Glutamatergic neuron (in vitro differentiated cells): ENCODE measurements around the gene USP13. TPM values are rescaled to one million over a fixed set of nuclear protein-coding genes. Genes with fewer than 3 reads are reported as not detected.

ENCODE experiments used
- DNase-seq: peaks from one replicate; pipeline ENCODE4 v3.0.0; 2022
- H3K27ac Mint-ChIP-seq: one replicate; pipeline ENCODE4 v1.8.0; 2020; ENCODE audit warnings: mild to moderate bottlenecking, mixed read lengths, inconsistent platforms; ENCODE audit not compliant: unreplicated experiment
- H3K27me3 Mint-ChIP-seq: one replicate; pipeline ENCODE4 v1.8.0; 2020; ENCODE audit warnings: mild to moderate bottlenecking, moderate library complexity, mixed read lengths, inconsistent platforms; ENCODE audit not compliant: unreplicated experiment
- H3K36me3 Mint-ChIP-seq: one replicate; pipeline ENCODE4 v1.8.0; 2020; ENCODE audit warnings: mild to moderate bottlenecking, mixed read lengths, inconsistent platforms; ENCODE audit not compliant: unreplicated experiment
- H3K4me1 Mint-ChIP-seq: one replicate; pipeline ENCODE4 v1.8.0; 2020; ENCODE audit warnings: mild to moderate bottlenecking, low read depth, mixed read lengths, inconsistent platforms; ENCODE audit not compliant: unreplicated experiment
- H3K4me3 Mint-ChIP-seq: one replicate; pipeline ENCODE4 v1.8.0; 2020; ENCODE audit warnings: mild to moderate bottlenecking, mixed read lengths, inconsistent platforms; ENCODE audit not compliant: unreplicated experiment
- H3K9me3 Mint-ChIP-seq: one replicate; pipeline ENCODE4 v1.8.0; 2020; ENCODE audit warnings: mild to moderate bottlenecking, moderate library complexity, mixed read lengths, inconsistent platforms; ENCODE audit not compliant: unreplicated experiment
- total RNA-seq: library from RNA; stranded (reverse); fragmentation: NEBNext Ultra II Directional; extraction: Animal tissue kit (Norgen Biotek cat#: 25700); gene quantifications from one replicate; pipeline ENCODE4 v1.2.1, GENCODE V29; 2021; ENCODE audit not compliant: unreplicated experiment
- TF ChIP-seq, protein P1 (sequence below): fragments of 200-600 bp; sonication (generic); IDR thresholded peaks from one replicate; pipeline ENCODE4 v1.5.0; 2021; ENCODE audit not compliant: partially characterized antibody, unreplicated experiment

USP13 gene
- total RNA-seq, 1 donor from 2014 or later, result 28.5 TPM

DNA sequence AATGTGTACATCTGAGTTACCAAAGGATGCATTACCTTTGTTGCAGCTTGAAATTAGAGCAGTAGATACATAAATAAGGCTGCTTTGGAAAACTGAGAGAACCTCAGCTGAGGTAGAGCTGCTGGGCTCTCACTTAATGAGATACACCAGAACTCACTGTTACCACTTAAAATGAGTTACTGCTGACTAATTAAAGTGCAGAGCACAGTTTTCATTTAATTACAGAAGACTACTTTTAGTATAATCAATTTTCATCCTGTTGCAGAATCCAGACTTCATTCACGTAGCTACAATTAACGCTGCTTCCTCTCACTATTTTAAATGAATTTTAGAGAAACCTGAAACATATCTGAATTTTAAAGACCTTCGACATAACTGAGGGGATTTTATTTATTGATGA, 169.5 kb downstream of the USP13 start:
- Mint-ChIP-seq H3K4me1 (peaks cover 11% of the 10 kb centered on the region), H3K36me3 (no peaks in the 10 kb centered on the region)

DNA sequence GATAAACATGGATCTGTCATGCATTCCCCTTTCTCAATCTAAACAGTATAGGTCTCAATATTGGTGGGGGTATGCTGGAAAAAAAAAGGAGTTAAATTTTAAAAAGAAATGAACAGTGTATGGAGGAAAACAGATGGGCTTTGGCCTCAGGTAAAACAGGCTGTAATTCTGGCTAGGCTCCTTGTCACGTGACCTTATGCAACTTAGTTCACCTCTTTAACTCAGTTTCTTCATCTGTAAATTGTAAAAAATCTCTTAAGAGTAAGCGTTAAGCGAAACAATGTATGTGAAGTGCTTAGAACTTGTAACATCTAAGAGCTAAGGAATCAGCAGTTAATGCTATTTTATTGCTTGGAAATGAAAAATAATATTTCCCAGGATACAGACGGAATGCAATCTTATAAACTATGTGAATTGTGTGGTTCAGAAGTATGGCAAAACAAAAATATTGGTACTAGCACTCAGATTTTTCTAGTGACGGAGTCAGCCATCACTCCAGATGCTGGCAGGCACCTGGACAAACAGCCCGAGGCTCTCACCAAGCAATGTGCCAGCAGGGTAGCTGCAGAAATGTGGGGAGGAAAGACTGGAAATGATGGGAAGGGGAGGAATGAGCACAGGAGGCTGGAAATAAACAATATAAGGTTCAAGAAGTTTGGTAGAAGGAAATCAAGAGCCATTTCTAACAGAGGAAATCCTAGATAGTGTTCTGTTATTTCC, 172.8 kb downstream of the USP13 start:
- no peaks in the 10 kb centered on the region for H3K36me3 Mint-ChIP-seq
- TF ChIP-seq, protein P1, sequence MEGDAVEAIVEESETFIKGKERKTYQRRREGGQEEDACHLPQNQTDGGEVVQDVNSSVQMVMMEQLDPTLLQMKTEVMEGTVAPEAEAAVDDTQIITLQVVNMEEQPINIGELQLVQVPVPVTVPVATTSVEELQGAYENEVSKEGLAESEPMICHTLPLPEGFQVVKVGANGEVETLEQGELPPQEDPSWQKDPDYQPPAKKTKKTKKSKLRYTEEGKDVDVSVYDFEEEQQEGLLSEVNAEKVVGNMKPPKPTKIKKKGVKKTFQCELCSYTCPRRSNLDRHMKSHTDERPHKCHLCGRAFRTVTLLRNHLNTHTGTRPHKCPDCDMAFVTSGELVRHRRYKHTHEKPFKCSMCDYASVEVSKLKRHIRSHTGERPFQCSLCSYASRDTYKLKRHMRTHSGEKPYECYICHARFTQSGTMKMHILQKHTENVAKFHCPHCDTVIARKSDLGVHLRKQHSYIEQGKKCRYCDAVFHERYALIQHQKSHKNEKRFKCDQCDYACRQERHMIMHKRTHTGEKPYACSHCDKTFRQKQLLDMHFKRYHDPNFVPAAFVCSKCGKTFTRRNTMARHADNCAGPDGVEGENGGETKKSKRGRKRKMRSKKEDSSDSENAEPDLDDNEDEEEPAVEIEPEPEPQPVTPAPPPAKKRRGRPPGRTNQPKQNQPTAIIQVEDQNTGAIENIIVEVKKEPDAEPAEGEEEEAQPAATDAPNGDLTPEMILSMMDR, result no peak
- no peak overlapping the region for H3K4me3 Mint-ChIP-seq
- no peak overlapping the region for H3K27ac Mint-ChIP-seq
- H3K4me1 Mint-ChIP-seq, result peaks cover 11% of the 10 kb centered on the region
- no peak for DNase-seq
- H3K9me3 Mint-ChIP-seq, result no peaks in the 10 kb centered on the region
- H3K27me3 Mint-ChIP-seq, result no peaks in the 10 kb centered on the region

More for the DNA sequence above, 169.5 kb downstream of the USP13 start:
- H3K27ac Mint-ChIP-seq, result no peak overlapping the region
- no peak for DNase-seq
- no peaks in the 10 kb centered on the region for H3K27me3 Mint-ChIP-seq
- H3K4me3 Mint-ChIP-seq, result no peak overlapping the region
- H3K9me3 Mint-ChIP-seq, result no peaks in the 10 kb centered on the region
- TF ChIP-seq, protein P1, result no peak

DNA sequence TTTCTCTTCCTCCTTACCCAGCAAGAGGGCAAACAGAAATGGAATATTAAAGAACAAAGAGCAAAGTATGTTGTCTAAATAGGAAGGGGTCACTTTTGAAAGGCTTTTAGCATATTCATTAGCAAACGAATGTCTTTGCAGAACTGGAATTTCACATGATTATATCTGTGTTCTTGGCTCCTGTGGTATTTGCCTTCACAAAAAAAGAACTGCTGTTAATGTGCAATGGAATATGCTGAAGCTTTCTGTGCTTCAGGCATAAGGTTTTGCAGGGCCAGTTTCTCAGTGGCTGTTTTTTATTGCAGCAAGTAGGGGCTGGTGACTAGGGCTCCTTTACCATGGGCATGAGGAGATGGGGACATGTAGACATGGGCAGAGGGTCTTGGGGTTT, 173.4 kb downstream of the USP13 start:
- DNase-seq, result no peak
- Mint-ChIP-seq H3K36me3 (no peaks in the 10 kb centered on the region), H3K9me3 (no peaks in the 10 kb centered on the region), H3K4me1 (peaks cover 11% of the 10 kb centered on the region), H3K4me3 (no peak overlapping the region), H3K27me3 (no peaks in the 10 kb centered on the region), H3K27ac (no peak overlapping the region)
- TF ChIP-seq, protein P1, result no peak

DNA sequence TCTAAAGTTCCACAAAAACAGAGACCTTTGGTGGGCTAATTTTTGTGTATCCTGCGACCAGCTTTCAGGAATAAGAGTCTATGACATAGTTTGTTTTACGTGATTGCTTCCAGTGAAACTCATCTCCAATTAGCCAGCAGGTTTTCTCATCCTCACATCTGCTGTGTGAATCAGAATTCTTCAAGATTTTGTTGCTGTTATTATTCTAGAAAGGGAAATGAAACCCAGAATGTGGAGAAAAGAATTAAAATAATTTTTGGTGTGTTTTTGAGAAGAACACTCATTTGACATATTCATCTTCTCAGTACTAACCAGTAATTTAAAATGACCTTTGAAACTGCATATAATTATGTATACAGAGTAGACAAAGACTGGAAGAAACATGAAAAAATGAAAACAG, 175.9 kb downstream of the USP13 start:
- TF ChIP-seq, protein P1, result no peak

GRCh38 chr3:179829401-179829800, 176.6 kb downstream of the USP13 start:
- no peaks in the 10 kb centered on the region for H3K36me3 Mint-ChIP-seq
- H3K4me3 Mint-ChIP-seq, result no peak overlapping the region
- DNase-seq, result no peak
- peaks cover 11% of the 10 kb centered on the region for H3K4me1 Mint-ChIP-seq
- TF ChIP-seq, protein P1, result no peak
- H3K27ac Mint-ChIP-seq, result no peak overlapping the region
- H3K27me3 Mint-ChIP-seq, result peaks cover 2% of the 10 kb centered on the region
- H3K9me3 Mint-ChIP-seq, result no peaks in the 10 kb centered on the region

More for the DNA sequence above, 175.9 kb downstream of the USP13 start:
- no peaks in the 10 kb centered on the region for H3K9me3 Mint-ChIP-seq
- no peaks in the 10 kb centered on the region for H3K36me3 Mint-ChIP-seq
- peaks cover 2% of the 10 kb centered on the region for H3K27me3 Mint-ChIP-seq
- no peak for DNase-seq
- H3K27ac Mint-ChIP-seq, result no peak overlapping the region
- peaks cover 11% of the 10 kb centered on the region for H3K4me1 Mint-ChIP-seq
- H3K4me3 Mint-ChIP-seq, result no peak overlapping the region
